OCI-LY1 (cell line): ENCODE results near the gene PIGW.

Source experiments
- CTCF ChIP-seq: fragments of 200-600 bp; sonication (generic), shearing (Covaris generic); IDR thresholded peaks from 2 replicates; pipeline ENCODE4 v1.5.1; 2017; ENCODE audit warnings: mild to moderate bottlenecking, antibody characterized with exemption, low read length, moderate library complexity, mixed read lengths
- EZH2 ChIP-seq: fragments of 200-600 bp; sonication (generic), shearing (Covaris generic); IDR thresholded peaks from 2 replicates; pipeline ENCODE4 v1.8.0; 2017; ENCODE audit warnings: borderline replicate concordance, mixed run types, mild to moderate bottlenecking, antibody characterized with exemption, low read length, moderate library complexity, mixed read lengths

- no peak for TF ChIP-seq CTCF
- no peak for TF ChIP-seq EZH2
These were observed 43.9 kb downstream of the PIGW start for GRCh38 chr17:36578671-36579070.
